K562 (cell line): ENCODE results near the gene ERF. TPM values are rescaled to one million over a fixed set of nuclear protein-coding genes. Genes with fewer than 3 reads are reported as not detected.

ENCODE experiments used
- FIP1L1 ChIP-seq: fragments of 200-400 bp; formaldehyde crosslinking; IDR thresholded peaks from 2 replicates; pipeline ENCODE4 v1.6.1; 2018; ENCODE audit warnings: mild to moderate bottlenecking, low read depth, low read length; ENCODE audit not compliant: poor library complexity, severe bottlenecking
- HDAC1 ChIP-seq, 2 experiments: fragments of 450-650 bp; IDR thresholded peaks; 2 replicates each; pipeline ENCODE4 v1.6.1; 2016 to 2017; ENCODE audit warnings: inconsistent platforms in 1 of 2, mild to moderate bottlenecking in 1 of 2, moderate library complexity in 1 of 2
- JUNB ChIP-seq: fragments of 450-650 bp; formaldehyde crosslinking; conservative IDR thresholded peaks from 2 replicates; pipeline ENCODE4 v1.4.0; 2020; ENCODE audit warnings: mild to moderate bottlenecking
- PCBP1 ChIP-seq: fragments of 200-400 bp; formaldehyde crosslinking; IDR thresholded peaks from 2 replicates; pipeline ENCODE4 v1.6.1; 2018; ENCODE audit warnings: mild to moderate bottlenecking, low read depth, low read length; ENCODE audit not compliant: poor library complexity, severe bottlenecking
- ZNF263 ChIP-seq: sonication (generic); formaldehyde crosslinking; IDR thresholded peaks from 2 replicates; pipeline ENCODE4 v1.8.0; 2022; ENCODE audit warnings: mild to moderate bottlenecking, missing genetic modification reagents, borderline replicate concordance
- polyA plus RNA-seq, 8 experiments: library from polyadenylated mRNA; depleted of rRNA in 4 of 8; stranded (reverse) in 5 of 8; unstranded in 3 of 8; fragments of >200 nt; fragmentation: Nextera tagmentation in 2 of 8; fragmentation: Illumina TruSeq in 1 of 8; extraction: Ambion mirVana in 2 of 8; extraction: Trizol in 1 of 8; gene quantifications; 2 replicates each; pipeline versions ENCODE4 v1.2.1 to v1.2.3, GENCODE V29; 2011 to 2014; ENCODE audit warnings: inconsistent platforms in 1 of 8, missing spikeins in 1 of 8
- total RNA-seq, 7 experiments: library from RNA; depleted of rRNA in 6 of 7; stranded (reverse); fragments of >200 nt in 6 of 7; fragmentation: Illumina TruSeq in 2 of 7; extraction: Trizol in 2 of 7; gene quantifications; 2 replicates each; pipeline versions ENCODE4 v1.2.1 to v1.2.3, GENCODE V29; 2011 to 2021; ENCODE audit warnings: low replicate concordance in 1 of 7
- TF ChIP-seq, protein P1 (sequence below): fragments of 450-650 bp; formaldehyde crosslinking; IDR thresholded peaks from 2 replicates; pipeline ENCODE4 v1.4.0; 2020; ENCODE audit warnings: mild to moderate bottlenecking, moderate library complexity
- TF ChIP-seq, protein P2 (sequence below): fragments of 450-650 bp; IDR thresholded peaks from 2 replicates; pipeline ENCODE4 v1.6.1; 2014; ENCODE audit warnings: low read depth, mild to moderate bottlenecking, moderate library complexity, borderline replicate concordance
- TF ChIP-seq, protein P3 (sequence below), 2 experiments: fragments of 450-650 bp; formaldehyde crosslinking in 1 of 2; IDR thresholded peaks; 2 replicates each; pipeline versions ENCODE4 v1.4.0 to v1.6.1; 2014 to 2020; ENCODE audit warnings: mild to moderate bottlenecking in 2 of 2, borderline replicate concordance in 1 of 2, low read depth in 1 of 2
- TF ChIP-seq, protein P4 (sequence below): fragments of 200-800 bp; sonication (Bioruptor generic); IDR thresholded peaks from 2 replicates; pipeline ENCODE4 v1.6.1; 2017; ENCODE audit warnings: missing genetic modification characterization, missing compliant biosample characterization

ERF gene
- total and polyA plus RNA-seq, 9 of the 15 experiments (the other 6 are each of a cell fraction or from before 2014, with no cell fraction given), result 0.03 to 75.4 (median 27.0) TPM

DNA sequence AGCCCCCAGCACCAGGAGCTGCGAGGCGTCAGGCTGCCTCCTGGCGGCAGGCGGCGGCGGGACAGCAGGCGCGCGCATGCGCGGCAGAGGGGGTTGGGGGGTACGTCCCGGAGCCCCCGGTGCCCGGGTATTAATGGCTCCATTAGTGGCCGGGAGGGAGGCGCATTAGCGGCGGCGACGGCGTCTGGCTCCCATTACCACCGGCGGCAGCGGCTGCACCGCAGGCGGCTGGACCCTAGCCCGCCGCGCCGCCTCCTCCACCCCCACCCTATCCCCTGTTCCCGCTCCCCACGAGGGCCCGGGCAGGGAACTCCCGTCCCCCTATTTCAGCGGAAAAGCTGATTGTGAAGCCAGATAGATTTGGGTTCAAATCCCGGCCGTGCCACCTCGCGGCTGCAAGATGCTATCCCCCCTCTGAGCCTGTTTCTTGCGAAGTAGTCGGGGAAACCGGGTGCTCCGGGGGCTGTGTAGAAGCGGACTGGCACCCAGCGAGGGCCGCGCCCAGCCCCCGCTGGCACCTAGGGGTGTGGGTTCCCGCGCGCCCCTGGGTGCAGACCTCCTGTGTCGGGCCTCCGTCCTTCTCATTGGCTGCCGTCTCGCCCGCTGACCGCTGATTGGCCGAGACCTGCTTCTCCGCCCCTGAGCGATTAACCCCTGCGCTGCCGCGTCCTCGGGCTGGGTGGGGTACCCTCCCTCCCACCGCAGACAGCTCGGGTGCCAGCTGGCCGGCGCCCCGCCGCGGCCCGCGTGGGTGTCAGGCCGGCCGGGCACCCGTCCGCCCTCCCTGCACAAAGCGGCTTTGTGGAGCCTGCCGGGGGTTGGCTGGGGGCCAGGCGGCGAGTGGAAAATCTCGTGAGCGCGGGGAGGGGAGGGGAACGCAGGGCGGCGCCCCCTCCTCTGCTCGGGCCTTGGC lies 25.2 kb upstream of the ERF start (continued):
- TF ChIP-seq, protein P1, sequence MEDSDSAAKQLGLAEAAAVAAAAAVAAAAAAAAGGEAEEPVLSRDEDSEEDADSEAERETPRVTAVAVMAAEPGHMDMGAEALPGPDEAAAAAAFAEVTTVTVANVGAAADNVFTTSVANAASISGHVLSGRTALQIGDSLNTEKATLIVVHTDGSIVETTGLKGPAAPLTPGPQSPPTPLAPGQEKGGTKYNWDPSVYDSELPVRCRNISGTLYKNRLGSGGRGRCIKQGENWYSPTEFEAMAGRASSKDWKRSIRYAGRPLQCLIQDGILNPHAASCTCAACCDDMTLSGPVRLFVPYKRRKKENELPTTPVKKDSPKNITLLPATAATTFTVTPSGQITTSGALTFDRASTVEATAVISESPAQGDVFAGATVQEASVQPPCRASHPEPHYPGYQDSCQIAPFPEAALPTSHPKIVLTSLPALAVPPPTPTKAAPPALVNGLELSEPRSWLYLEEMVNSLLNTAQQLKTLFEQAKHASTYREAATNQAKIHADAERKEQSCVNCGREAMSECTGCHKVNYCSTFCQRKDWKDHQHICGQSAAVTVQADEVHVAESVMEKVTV, result peak; percentile 66
- TF ChIP-seq, protein P2, sequence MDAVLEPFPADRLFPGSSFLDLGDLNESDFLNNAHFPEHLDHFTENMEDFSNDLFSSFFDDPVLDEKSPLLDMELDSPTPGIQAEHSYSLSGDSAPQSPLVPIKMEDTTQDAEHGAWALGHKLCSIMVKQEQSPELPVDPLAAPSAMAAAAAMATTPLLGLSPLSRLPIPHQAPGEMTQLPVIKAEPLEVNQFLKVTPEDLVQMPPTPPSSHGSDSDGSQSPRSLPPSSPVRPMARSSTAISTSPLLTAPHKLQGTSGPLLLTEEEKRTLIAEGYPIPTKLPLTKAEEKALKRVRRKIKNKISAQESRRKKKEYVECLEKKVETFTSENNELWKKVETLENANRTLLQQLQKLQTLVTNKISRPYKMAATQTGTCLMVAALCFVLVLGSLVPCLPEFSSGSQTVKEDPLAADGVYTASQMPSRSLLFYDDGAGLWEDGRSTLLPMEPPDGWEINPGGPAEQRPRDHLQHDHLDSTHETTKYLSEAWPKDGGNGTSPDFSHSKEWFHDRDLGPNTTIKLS, result 0 out of 2 replicates have a peak, but pooled peaks have one; percentile 35
- TF ChIP-seq HDAC1 (IDR thresholded peaks at IDR 0.05) (peak in 1 of 2 experiments; percentile 66; a peak in 1 of 4 replicates), PCBP1 (peak; percentile 97), JUNB (CRISPR knock-in tag) (0 out of 2 replicates have a peak, but pooled peaks have one; percentile 30), ZNF263 (CRISPR knock-in tag) (0 out of 2 replicates have a peak, but pooled peaks have one; percentile 30), FIP1L1 (peak; percentile 78)
- TF ChIP-seq, protein P3, sequence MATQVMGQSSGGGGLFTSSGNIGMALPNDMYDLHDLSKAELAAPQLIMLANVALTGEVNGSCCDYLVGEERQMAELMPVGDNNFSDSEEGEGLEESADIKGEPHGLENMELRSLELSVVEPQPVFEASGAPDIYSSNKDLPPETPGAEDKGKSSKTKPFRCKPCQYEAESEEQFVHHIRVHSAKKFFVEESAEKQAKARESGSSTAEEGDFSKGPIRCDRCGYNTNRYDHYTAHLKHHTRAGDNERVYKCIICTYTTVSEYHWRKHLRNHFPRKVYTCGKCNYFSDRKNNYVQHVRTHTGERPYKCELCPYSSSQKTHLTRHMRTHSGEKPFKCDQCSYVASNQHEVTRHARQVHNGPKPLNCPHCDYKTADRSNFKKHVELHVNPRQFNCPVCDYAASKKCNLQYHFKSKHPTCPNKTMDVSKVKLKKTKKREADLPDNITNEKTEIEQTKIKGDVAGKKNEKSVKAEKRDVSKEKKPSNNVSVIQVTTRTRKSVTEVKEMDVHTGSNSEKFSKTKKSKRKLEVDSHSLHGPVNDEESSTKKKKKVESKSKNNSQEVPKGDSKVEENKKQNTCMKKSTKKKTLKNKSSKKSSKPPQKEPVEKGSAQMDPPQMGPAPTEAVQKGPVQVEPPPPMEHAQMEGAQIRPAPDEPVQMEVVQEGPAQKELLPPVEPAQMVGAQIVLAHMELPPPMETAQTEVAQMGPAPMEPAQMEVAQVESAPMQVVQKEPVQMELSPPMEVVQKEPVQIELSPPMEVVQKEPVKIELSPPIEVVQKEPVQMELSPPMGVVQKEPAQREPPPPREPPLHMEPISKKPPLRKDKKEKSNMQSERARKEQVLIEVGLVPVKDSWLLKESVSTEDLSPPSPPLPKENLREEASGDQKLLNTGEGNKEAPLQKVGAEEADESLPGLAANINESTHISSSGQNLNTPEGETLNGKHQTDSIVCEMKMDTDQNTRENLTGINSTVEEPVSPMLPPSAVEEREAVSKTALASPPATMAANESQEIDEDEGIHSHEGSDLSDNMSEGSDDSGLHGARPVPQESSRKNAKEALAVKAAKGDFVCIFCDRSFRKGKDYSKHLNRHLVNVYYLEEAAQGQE (IDR thresholded peaks at IDR 0.05; ENCODE audit: borderline replicate concordance), result peak; percentile 81; the same call in 1 of the 2 replicates
- TF ChIP-seq, protein P3 (CRISPR knock-in tag; IDR thresholded peaks at IDR 0.05; ENCODE audit: low read depth), result no peak
- TF ChIP-seq, protein P4, sequence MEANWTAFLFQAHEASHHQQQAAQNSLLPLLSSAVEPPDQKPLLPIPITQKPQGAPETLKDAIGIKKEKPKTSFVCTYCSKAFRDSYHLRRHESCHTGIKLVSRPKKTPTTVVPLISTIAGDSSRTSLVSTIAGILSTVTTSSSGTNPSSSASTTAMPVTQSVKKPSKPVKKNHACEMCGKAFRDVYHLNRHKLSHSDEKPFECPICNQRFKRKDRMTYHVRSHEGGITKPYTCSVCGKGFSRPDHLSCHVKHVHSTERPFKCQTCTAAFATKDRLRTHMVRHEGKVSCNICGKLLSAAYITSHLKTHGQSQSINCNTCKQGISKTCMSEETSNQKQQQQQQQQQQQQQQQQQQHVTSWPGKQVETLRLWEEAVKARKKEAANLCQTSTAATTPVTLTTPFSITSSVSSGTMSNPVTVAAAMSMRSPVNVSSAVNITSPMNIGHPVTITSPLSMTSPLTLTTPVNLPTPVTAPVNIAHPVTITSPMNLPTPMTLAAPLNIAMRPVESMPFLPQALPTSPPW, result peak; percentile 72
